ENCODE data around the gene TRIAP1.

The TRIAP1 gene

DNA sequence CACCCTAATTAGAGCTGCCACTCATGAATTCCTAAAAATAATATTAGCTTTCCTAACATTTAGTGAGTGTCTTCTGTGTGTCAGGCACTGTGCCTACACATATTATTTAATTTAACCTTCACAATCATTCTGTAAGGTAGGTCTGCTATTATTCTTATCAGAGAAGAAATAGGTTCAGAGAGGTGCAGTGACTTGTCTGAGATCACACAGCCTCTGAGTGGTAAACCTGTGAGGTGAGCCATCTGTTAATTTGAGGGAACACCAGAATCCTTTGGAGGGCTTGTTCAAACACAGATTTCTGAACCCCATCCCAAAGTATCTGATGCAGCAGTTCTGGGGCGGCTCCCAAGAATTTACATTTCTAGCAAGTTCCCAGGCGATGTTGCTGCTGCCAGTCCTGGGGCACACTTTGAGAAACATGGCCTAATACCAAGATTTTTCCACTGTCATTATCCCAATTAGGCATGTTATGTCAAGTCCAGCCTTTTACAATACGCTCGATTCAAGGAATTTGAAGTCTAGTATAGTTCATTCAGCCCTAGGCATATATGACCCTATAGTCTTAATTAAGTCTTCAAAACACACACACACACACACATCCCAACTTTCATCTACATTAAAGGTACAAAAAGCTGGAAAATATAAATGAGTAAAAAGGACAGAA lies 28.1 kb downstream of the TRIAP1 start:
- DNase-seq (ENCODE audit: low read depth) = no peak
- TF ChIP-seq, protein P1, sequence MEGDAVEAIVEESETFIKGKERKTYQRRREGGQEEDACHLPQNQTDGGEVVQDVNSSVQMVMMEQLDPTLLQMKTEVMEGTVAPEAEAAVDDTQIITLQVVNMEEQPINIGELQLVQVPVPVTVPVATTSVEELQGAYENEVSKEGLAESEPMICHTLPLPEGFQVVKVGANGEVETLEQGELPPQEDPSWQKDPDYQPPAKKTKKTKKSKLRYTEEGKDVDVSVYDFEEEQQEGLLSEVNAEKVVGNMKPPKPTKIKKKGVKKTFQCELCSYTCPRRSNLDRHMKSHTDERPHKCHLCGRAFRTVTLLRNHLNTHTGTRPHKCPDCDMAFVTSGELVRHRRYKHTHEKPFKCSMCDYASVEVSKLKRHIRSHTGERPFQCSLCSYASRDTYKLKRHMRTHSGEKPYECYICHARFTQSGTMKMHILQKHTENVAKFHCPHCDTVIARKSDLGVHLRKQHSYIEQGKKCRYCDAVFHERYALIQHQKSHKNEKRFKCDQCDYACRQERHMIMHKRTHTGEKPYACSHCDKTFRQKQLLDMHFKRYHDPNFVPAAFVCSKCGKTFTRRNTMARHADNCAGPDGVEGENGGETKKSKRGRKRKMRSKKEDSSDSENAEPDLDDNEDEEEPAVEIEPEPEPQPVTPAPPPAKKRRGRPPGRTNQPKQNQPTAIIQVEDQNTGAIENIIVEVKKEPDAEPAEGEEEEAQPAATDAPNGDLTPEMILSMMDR (IDR thresholded peaks at IDR 0.05; ENCODE audit: insufficient read depth, low read depth, low read length, missing control alignments) = no peak
- H3K4me3 ChIP-seq (ENCODE audit: low read length) = no peak overlapping the region

DNA sequence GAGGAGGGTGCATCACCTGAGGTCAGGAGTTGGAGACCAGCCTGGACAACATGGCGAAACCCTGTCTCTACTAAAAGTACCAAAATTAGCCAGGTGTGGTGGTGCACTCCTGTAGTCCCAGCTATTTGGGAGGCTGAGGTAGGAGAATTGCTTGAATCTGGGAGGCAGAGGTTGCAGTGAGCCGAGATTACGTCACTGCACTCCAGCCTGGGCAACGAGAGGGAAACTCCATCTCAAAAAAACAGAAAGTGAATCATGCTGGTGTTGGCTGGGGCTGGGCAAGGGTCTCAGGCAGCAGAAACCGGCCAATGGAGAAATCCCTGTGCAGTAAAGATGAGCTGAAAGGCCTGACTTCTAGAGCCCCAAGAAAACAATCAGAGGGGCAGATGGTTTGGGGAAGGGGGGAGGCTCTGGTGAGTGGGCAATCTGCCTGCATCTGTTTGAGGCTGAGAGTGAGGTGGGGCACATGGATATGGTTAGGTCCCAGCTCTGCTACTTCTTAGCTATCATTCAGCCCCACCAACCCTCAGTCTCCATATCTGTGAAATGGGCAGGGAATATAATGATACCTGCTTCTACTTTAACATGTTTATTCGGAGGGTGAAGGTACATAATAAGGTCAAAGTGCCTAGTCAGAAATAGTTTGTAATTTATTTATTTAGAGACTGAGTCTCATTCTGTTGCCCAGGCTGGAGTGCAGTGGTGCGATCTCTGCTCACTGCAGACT lies 29.5 kb downstream of the TRIAP1 start:
- H3K4me3 ChIP-seq (ENCODE audit: low read length) = no peak overlapping the region
- no peak for DNase-seq (ENCODE audit: low read depth)

DNA sequence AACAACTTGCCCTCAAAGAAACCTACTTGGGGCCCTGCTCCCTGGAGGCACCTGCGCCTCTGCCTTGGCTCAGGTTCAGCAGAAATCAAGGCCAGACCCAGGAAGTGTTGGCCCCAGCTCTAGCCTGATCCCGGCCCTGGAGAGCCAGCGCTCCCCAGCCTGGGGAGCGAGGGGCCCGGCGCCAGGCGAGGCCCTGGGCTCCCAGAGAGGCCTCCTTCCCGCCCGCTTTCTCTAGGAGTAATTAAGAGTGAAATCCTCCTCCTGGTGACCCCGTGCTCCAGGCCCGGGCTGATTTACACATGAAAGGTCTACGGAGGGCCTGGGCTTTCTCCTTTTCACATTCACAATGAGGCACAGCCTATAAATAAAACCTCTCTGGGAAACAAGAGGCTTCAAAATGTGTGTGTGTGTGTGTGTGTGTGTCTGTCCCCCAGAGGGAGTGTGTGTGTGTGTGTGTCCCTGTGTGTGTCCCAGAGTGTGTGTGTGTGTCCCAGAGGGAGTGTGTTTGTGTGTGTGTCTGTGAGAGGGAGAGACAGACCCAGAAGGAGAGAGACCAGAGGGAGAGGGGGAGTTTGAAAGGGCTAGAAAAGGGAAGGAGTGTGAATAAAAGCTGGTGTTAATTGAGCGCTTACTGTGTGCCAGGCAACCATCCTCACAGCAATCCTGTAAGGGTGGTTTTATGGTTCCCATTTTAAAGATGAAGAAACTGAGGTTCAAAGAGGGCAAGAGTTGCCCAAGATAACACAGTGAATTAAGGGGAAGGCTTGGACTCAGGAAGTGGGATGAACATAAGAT lies 32.1 kb downstream of the TRIAP1 start:
- no peak for DNase-seq (ENCODE audit: low read depth)
- TF ChIP-seq, protein P1 (IDR thresholded peaks at IDR 0.05; ENCODE audit: insufficient read depth, low read depth, low read length, missing control alignments) = no peak
- H3K4me3 ChIP-seq (ENCODE audit: low read length) = no peak overlapping the region

More for the DNA sequence above, 29.5 kb downstream of the TRIAP1 start:
- TF ChIP-seq, protein P1 (IDR thresholded peaks at IDR 0.05; ENCODE audit: insufficient read depth, low read depth, low read length, missing control alignments) = no peak

DNA sequence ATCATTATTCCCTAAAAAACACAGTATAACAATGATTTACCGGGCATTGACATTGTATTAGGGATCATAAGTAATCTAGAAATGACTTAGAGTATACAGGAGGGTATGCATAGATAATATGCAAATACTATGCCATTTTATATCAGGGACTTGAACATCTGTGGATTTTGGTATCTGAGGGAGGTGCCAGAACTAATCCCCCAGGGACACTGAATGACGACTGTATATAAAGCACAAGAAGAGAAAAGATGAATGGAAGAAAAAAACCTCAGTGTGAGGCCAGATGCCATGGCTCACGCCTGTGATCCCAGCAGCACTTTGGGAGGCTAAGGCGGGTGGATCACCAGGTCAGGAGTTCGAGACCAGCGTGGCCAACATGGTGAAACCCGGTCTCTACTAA lies 33.8 kb downstream of the TRIAP1 start:
- no peak for DNase-seq (ENCODE audit: low read depth)
- H3K4me3 ChIP-seq (ENCODE audit: low read length) = no peak overlapping the region
- TF ChIP-seq, protein P1 (IDR thresholded peaks at IDR 0.05; ENCODE audit: insufficient read depth, low read depth, low read length, missing control alignments) = no peak

DNA sequence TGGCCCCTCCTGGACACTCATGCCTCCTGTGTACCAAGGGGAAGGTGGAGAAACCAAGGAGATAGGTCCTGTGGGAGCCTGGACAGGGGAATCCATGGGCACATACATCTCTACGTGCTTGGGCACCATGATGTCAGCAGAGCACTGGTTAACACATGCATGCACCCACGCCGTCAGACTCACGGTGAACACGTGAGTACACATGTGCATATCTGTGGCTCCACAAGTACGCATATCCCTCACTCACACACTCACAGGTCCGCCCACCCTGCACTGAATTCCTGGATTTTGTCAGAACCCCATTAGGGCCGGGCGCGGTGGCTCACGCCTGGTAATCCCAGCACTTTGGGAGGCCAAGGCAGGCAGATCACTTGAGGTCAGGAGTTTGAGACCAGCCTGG lies 37.4 kb downstream of the TRIAP1 start:
- H3K4me3 ChIP-seq (ENCODE audit: low read length) = no peak overlapping the region
- DNase-seq (ENCODE audit: low read depth) = no peak
- TF ChIP-seq, protein P1 (IDR thresholded peaks at IDR 0.05; ENCODE audit: insufficient read depth, low read depth, low read length, missing control alignments) = no peak

DNA sequence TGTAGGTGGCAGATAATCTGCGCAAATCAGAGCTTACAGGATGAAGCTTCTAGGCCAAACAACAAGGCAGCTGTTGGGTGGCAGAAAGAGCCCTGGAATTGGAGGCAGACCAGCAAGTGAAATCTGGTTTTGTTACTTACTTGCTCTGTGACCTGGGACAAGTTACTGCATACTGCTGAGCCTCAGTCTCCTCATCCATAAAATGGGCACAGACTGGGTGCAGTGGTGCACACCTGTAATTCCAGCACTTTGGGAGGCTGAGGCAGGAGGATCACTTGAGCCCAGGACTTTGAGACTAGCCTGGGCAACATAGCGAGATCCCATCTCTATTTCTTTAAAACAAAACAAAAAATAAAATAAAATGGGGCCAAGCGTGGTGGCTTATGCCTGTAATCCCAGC lies 39.6 kb downstream of the TRIAP1 start:
- DNase-seq (ENCODE audit: low read depth) = no peak
- TF ChIP-seq, protein P1 (IDR thresholded peaks at IDR 0.05; ENCODE audit: insufficient read depth, low read depth, low read length, missing control alignments) = no peak
- H3K4me3 ChIP-seq (ENCODE audit: low read length) = no peak overlapping the region

Measured in epithelial cell of esophagus (primary cell).